ENCODE data around the gene SYCE3.

DNA sequence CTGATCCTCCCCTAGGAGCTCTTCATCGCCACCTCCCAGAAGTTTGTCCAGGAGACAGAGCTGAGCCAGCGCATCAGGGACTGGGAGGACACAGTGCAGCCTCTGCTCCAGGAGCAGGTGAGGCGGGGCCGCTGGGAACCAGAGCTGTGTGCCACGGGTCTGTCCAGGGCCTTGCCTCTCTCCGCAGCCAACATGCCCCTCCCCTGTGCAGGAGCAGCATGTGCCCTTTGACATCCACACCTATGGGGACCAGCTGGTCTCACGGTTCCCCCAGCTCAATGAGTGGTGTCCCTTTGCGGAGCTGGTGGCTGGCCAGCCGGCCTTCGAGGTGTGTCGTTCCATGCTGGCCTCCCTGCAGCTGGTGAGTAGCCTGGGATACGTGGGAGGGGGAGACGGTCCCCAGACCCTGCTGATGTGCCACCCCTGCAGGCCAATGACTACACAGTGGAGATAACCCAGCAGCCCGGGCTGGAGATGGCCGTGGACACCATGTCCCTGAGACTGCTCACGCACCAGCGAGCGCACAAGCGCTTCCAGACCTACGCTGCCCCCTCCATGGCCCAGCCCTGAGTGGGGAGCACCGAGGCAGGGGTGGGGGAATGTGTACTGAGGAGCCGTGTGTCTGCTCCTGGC, 39.8 kb downstream of the SYCE3 start:
- TF ChIP-seq, protein P1, sequence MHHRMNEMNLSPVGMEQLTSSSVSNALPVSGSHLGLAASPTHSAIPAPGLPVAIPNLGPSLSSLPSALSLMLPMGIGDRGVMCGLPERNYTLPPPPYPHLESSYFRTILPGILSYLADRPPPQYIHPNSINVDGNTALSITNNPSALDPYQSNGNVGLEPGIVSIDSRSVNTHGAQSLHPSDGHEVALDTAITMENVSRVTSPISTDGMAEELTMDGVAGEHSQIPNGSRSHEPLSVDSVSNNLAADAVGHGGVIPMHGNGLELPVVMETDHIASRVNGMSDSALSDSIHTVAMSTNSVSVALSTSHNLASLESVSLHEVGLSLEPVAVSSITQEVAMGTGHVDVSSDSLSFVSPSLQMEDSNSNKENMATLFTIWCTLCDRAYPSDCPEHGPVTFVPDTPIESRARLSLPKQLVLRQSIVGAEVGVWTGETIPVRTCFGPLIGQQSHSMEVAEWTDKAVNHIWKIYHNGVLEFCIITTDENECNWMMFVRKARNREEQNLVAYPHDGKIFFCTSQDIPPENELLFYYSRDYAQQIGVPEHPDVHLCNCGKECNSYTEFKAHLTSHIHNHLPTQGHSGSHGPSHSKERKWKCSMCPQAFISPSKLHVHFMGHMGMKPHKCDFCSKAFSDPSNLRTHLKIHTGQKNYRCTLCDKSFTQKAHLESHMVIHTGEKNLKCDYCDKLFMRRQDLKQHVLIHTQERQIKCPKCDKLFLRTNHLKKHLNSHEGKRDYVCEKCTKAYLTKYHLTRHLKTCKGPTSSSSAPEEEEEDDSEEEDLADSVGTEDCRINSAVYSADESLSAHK (tag by site-specific recombination; IDR thresholded peaks at IDR 0.05): no peak
- TF ChIP-seq CTCF (tag by site-specific recombination; IDR thresholded peaks at IDR 0.05): no peak
- TF ChIP-seq ZNF518A (tag by site-specific recombination; conservative IDR thresholded peaks at IDR 0.05; ENCODE audit: low read depth): no peak
- TF ChIP-seq INSM2 (tag by site-specific recombination; IDR thresholded peaks at IDR 0.05): no peak
- TF ChIP-seq ZNF274 (IDR thresholded peaks at IDR 0.05; ENCODE audit: low read length): no peak
- TF ChIP-seq ZNF274 (tag by site-specific recombination; IDR thresholded peaks at IDR 0.05; ENCODE audit: borderline replicate concordance): no peak
- no peak for TF ChIP-seq ZBTB44 (tag by site-specific recombination; IDR thresholded peaks at IDR 0.05)
